SK-N-SH (cell line): ENCODE data around the gene CRMP1. TPM values are rescaled to one million over a fixed set of nuclear protein-coding genes. Genes with fewer than 3 reads are reported as not detected.

ENCODE experiments used
- CTCF ChIA-PET: fragments of 300-600, 350-600 bp; formaldehyde crosslinking; extraction: SDS; loops from one replicate; lab custom pipeline; 2021; lab: Yijun Ruan, JAX
- POLR2A ChIA-PET: fragments of 350-600 bp; sonication (Branson Sonifier 250); formaldehyde crosslinking; extraction: SDS; loops from one replicate; lab custom pipeline; 2020; ENCODE audit warnings: antibody characterized with exemption, inconsistent platforms; lab: Yijun Ruan, JAX
- DNase-seq: peaks from one replicate; pipeline ENCODE4 v3.0.0; 2012
- H2AFZ ChIP-seq: fragments of 200-600 bp; sonication (generic); 2 replicates; pipeline ENCODE4 v1.8.1; 2016; ENCODE audit warnings: antibody characterized with exemption, mild to moderate bottlenecking, low read depth
- H3F3A ChIP-seq: fragments of 200-600 bp; sonication (generic); replicated peaks from 2 replicates; pipeline ENCODE3; 2016; ENCODE audit warnings: antibody characterized with exemption, mild to moderate bottlenecking; ENCODE audit not compliant: insufficient read depth
- H3K27ac ChIP-seq, 2 experiments: fragments of 200-500 bp in 1 of 2; fragments of 200-600 bp in 1 of 2; sonication (Bioruptor generic) in 1 of 2; sonication (generic), shearing (Covaris generic) in 1 of 2; 2 replicates each; pipeline versions ENCODE4 v1.5.1 to v1.6.1; 2014 to 2016; ENCODE audit warnings: low read depth in 2 of 2, inconsistent platforms in 1 of 2, low read length in 1 of 2, mild to moderate bottlenecking in 1 of 2, mixed read lengths in 1 of 2
- H3K27me3 ChIP-seq: fragments of 200-600 bp; sonication (generic), shearing (Covaris generic); 2 replicates; pipeline ENCODE4 v1.6.1; 2016; ENCODE audit warnings: mixed run types; ENCODE audit not compliant: insufficient read depth
- H3K36me3 ChIP-seq, 2 experiments: fragments of 200-500 bp in 1 of 2; fragments of 200-600 bp in 1 of 2; sonication (Bioruptor generic) in 1 of 2; sonication (generic) in 1 of 2; replicated peaks in 1 of 2; 2 replicates each; pipeline versions ENCODE3 to v1.5.1; 2014 to 2016; ENCODE audit warnings: low read length in 1 of 2, mild to moderate bottlenecking in 1 of 2; ENCODE audit not compliant: insufficient read depth in 2 of 2, control insufficient read depth in 1 of 2
- H3K4me1 ChIP-seq, 2 experiments: fragments of 200-500 bp in 1 of 2; fragments of 200-600 bp in 1 of 2; sonication (Bioruptor generic) in 1 of 2; sonication (generic), shearing (Covaris generic) in 1 of 2; 2 replicates each; pipeline versions ENCODE4 v1.5.1 to v1.6.1; 2014 to 2016; ENCODE audit warnings: low read depth in 1 of 2, low read length in 1 of 2, mixed run types in 1 of 2; ENCODE audit not compliant: insufficient read depth in 2 of 2, control insufficient read depth in 1 of 2
- H3K4me2 ChIP-seq: fragments of 200-600 bp; sonication (generic), shearing (Covaris generic); 2 replicates; pipeline ENCODE4 v1.6.1; 2017; ENCODE audit warnings: mixed run types
- H3K4me3 ChIP-seq, 2 experiments: fragments of 200-500 bp in 1 of 2; fragments of 200-600 bp in 1 of 2; sonication (Bioruptor generic) in 1 of 2; sonication (generic), shearing (Covaris generic) in 1 of 2; 2 replicates each; pipeline versions ENCODE4 v1.5.1 to v1.8.1; 2014 to 2016; ENCODE audit warnings: low read depth in 2 of 2, inconsistent platforms in 1 of 2, low read length in 1 of 2, mild to moderate bottlenecking in 1 of 2, mixed read lengths in 1 of 2, moderate library complexity in 1 of 2
- H3K79me2 ChIP-seq: fragments of 200-600 bp; sonication (generic); 2 replicates; pipeline ENCODE4 v1.8.1; 2017; ENCODE audit warnings: mild to moderate bottlenecking; ENCODE audit not compliant: insufficient read depth
- H3K9ac ChIP-seq: fragments of 200-600 bp; sonication (generic); 2 replicates; pipeline ENCODE4 v1.6.1; 2017; ENCODE audit warnings: mixed run types
- H3K9me2 ChIP-seq: fragments of 200-600 bp; sonication (generic); 2 replicates; pipeline ENCODE4 v1.6.1; 2017; ENCODE audit warnings: mixed run types
- H3K9me3 ChIP-seq: fragments of 200-600 bp; sonication (generic); 2 replicates; pipeline ENCODE4 v1.6.1; 2017; ENCODE audit warnings: mixed run types, mild to moderate bottlenecking, moderate library complexity
- H4K20me1 ChIP-seq: fragments of 200-600 bp; sonication (generic); 2 replicates; pipeline ENCODE4 v1.6.1; 2017; ENCODE audit warnings: mild to moderate bottlenecking, mixed run types; ENCODE audit not compliant: insufficient read depth
- EZH2phosphoT487 ChIP-seq: fragments of 200-600 bp; sonication (generic); IDR thresholded peaks from 2 replicates; pipeline ENCODE4 v1.6.1; 2017; ENCODE audit warnings: low read depth, mixed run types, mild to moderate bottlenecking, antibody characterized with exemption, moderate library complexity, borderline replicate concordance
- FOSL2 ChIP-seq: IDR thresholded peaks from 2 replicates; pipeline ENCODE4 v1.4.0; 2012; ENCODE audit warnings: low read depth, mild to moderate bottlenecking, moderate library complexity, borderline replicate concordance
- FOXM1 ChIP-seq: IDR thresholded peaks from 2 replicates; pipeline ENCODE4 v1.4.0; 2012; ENCODE audit warnings: low read depth, mild to moderate bottlenecking
- GABPA ChIP-seq: IDR thresholded peaks from 2 replicates; pipeline ENCODE4 v1.4.0; 2012; ENCODE audit warnings: low read depth, mild to moderate bottlenecking
- GATA2 ChIP-seq: sonication (generic); formaldehyde crosslinking; IDR thresholded peaks from 2 replicates; pipeline ENCODE4 v1.5.0; 2020; ENCODE audit warnings: mild to moderate bottlenecking, missing genetic modification reagents
- JUND ChIP-seq: IDR thresholded peaks from 2 replicates; pipeline ENCODE4 v1.4.0; 2012
- MEF2A ChIP-seq: IDR thresholded peaks from 2 replicates; pipeline ENCODE4 v1.4.0; 2012; ENCODE audit warnings: low read depth, borderline replicate concordance
- NRF1 ChIP-seq: IDR thresholded peaks from 2 replicates; pipeline ENCODE4 v1.6.1; 2012; ENCODE audit warnings: low read depth, mild to moderate bottlenecking, low read length
- POLR2AphosphoS5 ChIP-seq: IDR thresholded peaks from 2 replicates; pipeline ENCODE4 v1.6.1; 2012; ENCODE audit warnings: low read depth, low read length
- RCOR1 ChIP-seq: fragments of 150-350 bp; IDR thresholded peaks from 2 replicates; pipeline ENCODE4 v1.6.1; 2017; ENCODE audit warnings: antibody characterized with exemption, low read length
- REST ChIP-seq: IDR thresholded peaks from 2 replicates; pipeline ENCODE4 v1.6.1; 2012; ENCODE audit warnings: mild to moderate bottlenecking, low read depth, low read length, moderate library complexity
- RFX5 ChIP-seq: IDR thresholded peaks from 2 replicates; pipeline ENCODE4 v1.6.1; 2012; ENCODE audit warnings: mild to moderate bottlenecking, improper control_type of control experiment, low read length
- RXRA ChIP-seq: IDR thresholded peaks from 2 replicates; pipeline ENCODE4 v1.4.0; 2012; ENCODE audit warnings: low read depth, mild to moderate bottlenecking, borderline replicate concordance
- SMC3 ChIP-seq: IDR thresholded peaks from 2 replicates; pipeline ENCODE4 v1.6.1; 2012; ENCODE audit warnings: low read depth, low read length, improper control_type of control experiment
- USF1 ChIP-seq: IDR thresholded peaks from 2 replicates; pipeline ENCODE4 v1.4.0; 2012; ENCODE audit warnings: low read depth, borderline replicate concordance
- WGBS: methylation state at CpG from one replicate; pipeline ENCODE4 v1.1.6; 2017; ENCODE audit warnings: low lambda C conversion rate; 5-methylcytosine and 5-hydroxymethylcytosine counted together
- polyA plus RNA-seq, 3 experiments: library from polyadenylated mRNA; depleted of rRNA; stranded (reverse); fragments of >200 nt; gene quantifications; 2 replicates each; pipeline ENCODE4 v1.2.3, GENCODE V29; 2012
- TF ChIP-seq, protein P1 (sequence below): IDR thresholded peaks from 2 replicates; pipeline ENCODE4 v1.4.0; 2012; ENCODE audit warnings: low read depth, borderline replicate concordance
- TF ChIP-seq, protein P2 (sequence below): fragments of 150-350 bp; IDR thresholded peaks from 2 replicates; pipeline ENCODE4 v1.6.1; 2016; ENCODE audit warnings: mild to moderate bottlenecking, low read depth, low read length

Gene CRMP1
- polyA plus RNA-seq, 1 of the 3 experiments (the other 2 are of a cell fraction): 3.4 TPM

DNA sequence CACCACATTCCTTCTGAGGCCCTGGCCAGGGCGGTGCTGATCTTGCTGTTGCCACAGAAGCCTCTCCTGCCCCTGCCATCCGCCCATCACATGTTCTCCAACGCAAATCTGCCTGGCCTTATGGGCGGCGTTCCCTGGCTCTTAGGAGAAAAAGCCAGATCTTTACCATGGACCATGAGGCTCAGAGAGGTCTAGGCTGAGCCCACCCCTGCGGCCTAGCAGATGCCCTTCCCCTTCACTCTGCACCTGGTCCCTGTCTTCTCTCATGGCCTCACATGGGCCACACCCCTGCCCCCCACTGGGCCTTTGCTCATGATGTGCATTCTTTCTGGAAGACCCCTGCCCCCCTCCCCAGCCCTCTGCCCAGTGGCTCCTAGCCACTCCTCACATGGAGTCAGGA lies 78.5 kb downstream of the CRMP1 start:
- Histone ChIP-seq H4K20me1 (no peaks in the 10 kb centered on the region), H3K27me3 (no peaks in the 10 kb centered on the region), H3K36me3 (peaks cover 4 to 50% of the 10 kb centered on the region in 2 experiments), H3K9me3 (no peaks in the 10 kb centered on the region), H3F3A (no peaks in the 10 kb centered on the region), H3K4me2 (no peak overlapping the region), H2AFZ (no peak overlapping the region), H3K9ac (no peak overlapping the region), H3K9me2 (no peaks in the 10 kb centered on the region), H3K79me2 (no peaks in the 10 kb centered on the region), H3K4me1 (no peaks in the 10 kb centered on the region), H3K27ac (no peak overlapping the region), H3K4me3 (no peak overlapping the region)
- POLR2A ChIA-PET: no interaction called here
- no peak for DNase-seq
- no peak for TF ChIP-seq SMC3
- TF ChIP-seq RCOR1: no peak
- no peak for TF ChIP-seq GABPA
- TF ChIP-seq, protein P1, sequence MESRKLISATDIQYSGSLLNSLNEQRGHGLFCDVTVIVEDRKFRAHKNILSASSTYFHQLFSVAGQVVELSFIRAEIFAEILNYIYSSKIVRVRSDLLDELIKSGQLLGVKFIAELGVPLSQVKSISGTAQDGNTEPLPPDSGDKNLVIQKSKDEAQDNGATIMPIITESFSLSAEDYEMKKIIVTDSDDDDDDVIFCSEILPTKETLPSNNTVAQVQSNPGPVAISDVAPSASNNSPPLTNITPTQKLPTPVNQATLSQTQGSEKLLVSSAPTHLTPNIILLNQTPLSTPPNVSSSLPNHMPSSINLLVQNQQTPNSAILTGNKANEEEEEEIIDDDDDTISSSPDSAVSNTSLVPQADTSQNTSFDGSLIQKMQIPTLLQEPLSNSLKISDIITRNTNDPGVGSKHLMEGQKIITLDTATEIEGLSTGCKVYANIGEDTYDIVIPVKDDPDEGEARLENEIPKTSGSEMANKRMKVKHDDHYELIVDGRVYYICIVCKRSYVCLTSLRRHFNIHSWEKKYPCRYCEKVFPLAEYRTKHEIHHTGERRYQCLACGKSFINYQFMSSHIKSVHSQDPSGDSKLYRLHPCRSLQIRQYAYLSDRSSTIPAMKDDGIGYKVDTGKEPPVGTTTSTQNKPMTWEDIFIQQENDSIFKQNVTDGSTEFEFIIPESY: no peak
- no peak for TF ChIP-seq EZH2phosphoT487
- TF ChIP-seq, protein P2, sequence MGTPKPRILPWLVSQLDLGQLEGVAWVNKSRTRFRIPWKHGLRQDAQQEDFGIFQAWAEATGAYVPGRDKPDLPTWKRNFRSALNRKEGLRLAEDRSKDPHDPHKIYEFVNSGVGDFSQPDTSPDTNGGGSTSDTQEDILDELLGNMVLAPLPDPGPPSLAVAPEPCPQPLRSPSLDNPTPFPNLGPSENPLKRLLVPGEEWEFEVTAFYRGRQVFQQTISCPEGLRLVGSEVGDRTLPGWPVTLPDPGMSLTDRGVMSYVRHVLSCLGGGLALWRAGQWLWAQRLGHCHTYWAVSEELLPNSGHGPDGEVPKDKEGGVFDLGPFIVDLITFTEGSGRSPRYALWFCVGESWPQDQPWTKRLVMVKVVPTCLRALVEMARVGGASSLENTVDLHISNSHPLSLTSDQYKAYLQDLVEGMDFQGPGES: no peak
- TF ChIP-seq FOSL2: no peak
- TF ChIP-seq GATA2 (CRISPR knock-in tag): no peak
- TF ChIP-seq MEF2A: no peak
- TF ChIP-seq RXRA: no peak
- 98% methylated on average over 6 of the region's 6 CpGs for WGBS
- CTCF ChIA-PET: interaction anchor here (3.0 kb wide), 1 partner anchor 9 kb away, joined by 32 read pairs; no protein-coding TSS in a partner anchor

DNA sequence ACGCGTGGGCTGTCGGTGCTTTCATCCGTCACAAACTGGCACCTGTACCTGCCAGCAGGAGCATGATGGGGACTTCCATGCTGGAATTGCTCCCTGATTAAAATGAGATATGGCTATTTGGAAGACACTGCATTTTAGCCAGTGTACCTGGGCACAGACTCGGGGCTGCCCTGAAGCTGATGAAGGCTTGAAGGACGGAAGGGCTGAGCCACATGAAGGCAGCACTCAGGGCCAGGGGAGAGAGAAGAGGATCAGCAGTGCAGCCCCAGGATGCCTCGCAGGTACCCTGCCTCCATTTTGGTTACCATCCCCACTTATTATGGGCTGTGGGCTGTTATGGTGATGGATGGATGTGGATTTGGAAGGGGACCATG lies 79.0 kb downstream of the CRMP1 start:
- Histone ChIP-seq H3K4me3 (no peak overlapping the region), H3K36me3 (peaks cover 4 to 50% of the 10 kb centered on the region in 2 experiments), H3K9me3 (no peaks in the 10 kb centered on the region), H4K20me1 (no peaks in the 10 kb centered on the region), H3K9me2 (no peaks in the 10 kb centered on the region), H2AFZ (no peak overlapping the region), H3K9ac (no peak overlapping the region), H3K27me3 (no peaks in the 10 kb centered on the region), H3K4me1 (no peaks in the 10 kb centered on the region; a peak in 1 of 4 replicates), H3F3A (no peaks in the 10 kb centered on the region), H3K27ac (no peak overlapping the region), H3K79me2 (no peaks in the 10 kb centered on the region), H3K4me2 (no peak overlapping the region)
- TF ChIP-seq POLR2AphosphoS5: no peak
- TF ChIP-seq RFX5: no peak
- TF ChIP-seq REST: no peak
- no peak for TF ChIP-seq FOSL2
- no peak for TF ChIP-seq FOXM1
- TF ChIP-seq RXRA: no peak
- TF ChIP-seq USF1: no peak
- no peak for TF ChIP-seq NRF1
- no peak for TF ChIP-seq RCOR1
- no peak for TF ChIP-seq JUND
- WGBS: 87% methylated on average over 3 of the region's 7 CpGs
- CTCF ChIA-PET: interaction anchor here (1.1 to 3.0 kb wide), 7 partner anchors 9 to 419 kb away, joined by 3 to 32 read pairs (median 5); no protein-coding TSS in a partner anchor
- DNase-seq: no peak
- POLR2A ChIA-PET: no interaction called here
